Heart right ventricle (tissue), 16 donors: ENCODE measurements around the gene KIAA1671. TPM values are rescaled to one million over a fixed set of nuclear protein-coding genes. Genes with fewer than 3 reads are reported as not detected.

ENCODE experiments used
- ATAC-seq, 8 donors: fragments of 200-7000 bp; cut with Tn5 transposase; one replicate each; pipeline ENCODE4 v1.9.1; 2020; ENCODE audit warnings: mild to moderate bottlenecking in 8 of 8, moderate library complexity in 8 of 8, moderate number of reproducible peaks in 1 of 8
- DNase-seq, 2 donors: peaks; one replicate each; pipeline ENCODE4 v3.0.0-alpha.2; 2020
- H3K27ac ChIP-seq, 10 donors: fragments of 200-600 bp; sonication (generic) in 2 of 10; one replicate each; pipeline versions ENCODE4 v1.5.0 to v1.8.0; 2020 to 2022; ENCODE audit warnings: mild to moderate bottlenecking in 3 of 10
- H3K27me3 ChIP-seq, 7 donors: fragments of 200-600 bp; one replicate each; pipeline ENCODE4 v1.8.0; 2021 to 2022; ENCODE audit warnings: mild to moderate bottlenecking in 2 of 7
- H3K36me3 ChIP-seq, 9 donors: fragments of 200-600 bp; sonication (generic) in 1 of 9; one replicate each; pipeline versions ENCODE4 v1.5.0 to v1.8.0; 2020 to 2022; ENCODE audit warnings: mild to moderate bottlenecking in 2 of 9
- H3K4me1 ChIP-seq, 9 donors: fragments of 200-600 bp; sonication (generic) in 1 of 9; one replicate each; pipeline versions ENCODE4 v1.5.0 to v1.8.0; 2020 to 2022; ENCODE audit warnings: mild to moderate bottlenecking in 4 of 9
- H3K4me3 ChIP-seq, 10 donors: fragments of 200-600 bp; sonication (generic) in 2 of 10; one replicate each; pipeline versions ENCODE4 v1.5.0 to v1.8.0; 2020 to 2022; ENCODE audit warnings: mild to moderate bottlenecking in 7 of 10, moderate library complexity in 2 of 10
- H3K9me3 ChIP-seq, 11 donors: fragments of 200-600 bp in 10 of 11; sonication (generic) in 2 of 11; one replicate each; pipeline versions ENCODE4 v1.5.0 to v1.8.0; 2013 to 2022; ENCODE audit warnings: mild to moderate bottlenecking in 2 of 11, control low read depth in 1 of 11, moderate library complexity in 1 of 11
- WGBS, 2 donors: extraction: QIAGEN DNeasy Blood & Tissue Kit; methylation state at CpG; one replicate each; pipeline ENCODE4 v1.1.7; 2013; ENCODE audit warnings: inconsistent platforms in 1 of 2; 5-methylcytosine and 5-hydroxymethylcytosine counted together
- intact Hi-C, 10 donors: fragments of 100-400 bp; cut with DNase I; formaldehyde crosslinking; loops; one replicate each; pipeline versions ENCODE4 v1.11.1 to v1.14.2; 2022
- polyA plus RNA-seq, 2 donors: library from polyadenylated mRNA; stranded (reverse); fragments of 200-250 nt; gene quantifications; one replicate each; pipeline ENCODE4 v1.2.3, GENCODE V29; 2013
- total RNA-seq, 10 donors: library from RNA; stranded (reverse); fragmentation: NEBNext Ultra II Directional in 3 of 10; extraction: Animal tissue kit (Norgen Biotek cat#: 25700) in 3 of 10; gene quantifications; one replicate each; pipeline versions ENCODE4 v1.2.1 to v1.2.4, GENCODE V29; 2021 to 2023
- TF ChIP-seq, protein P1 (sequence below), 9 donors: fragments of 200-600 bp; sonication (generic) in 2 of 9; IDR thresholded peaks; one replicate each; pipeline versions ENCODE4 v1.5.0 to v1.8.0; 2021 to 2022; ENCODE audit warnings: antibody characterized with exemption in 9 of 9, mild to moderate bottlenecking in 5 of 9, moderate library complexity in 1 of 9
- donor health status: Arrhythmogenic right ventricular cardiomyopathy.
- donor health status: ischemic (EF 13 %, LVEDD 7.1; RV severe dilation, severe dysfunction).
- donor health status: healthy with polysubstance abuse.
- donor health status: DM: no; HTN: yes; CAD: no.
- donor health status: DM: no; HTN: no; CAD: no.
- donor health status: ischemic (EF 25% LVEDD 6.9; RV normal size, moderate dysfunction).
- donor health status: ischemic (EF 25% LVEDD 5.7; RV mildly dilated, moderate dysfunction).
- donor health status: healthy.
- donor health status: DM: yes; HTN: yes; CAD: no.
- donor health status: Ischemic cardiomyopathy.
- donor health status: ischemic (EF 35%, LVEDD 5.7; RV mildly dilated, moderate dysfunction).
- donor health status: nonischemic (EF 11% LVEDD 7.7; RV severe dilation, severe dysfunction).
- donor health status: DM: yes; HTN: yes; CAD: no.
- donor health status: PGD.
- donor health status: ischemic (EF 29% LVEDD 5.4; RV normal size, mild dysfunction).
- donor health status: nonischemic (EF 23%, LVEDD 6.1; RV moderate dilation, normal function).

The KIAA1671 gene
- total and polyA plus RNA-seq, 12 donors = 2.9 to 26.2 (median 13.7) TPM

- no peak overlapping the region for H3K4me3 ChIP-seq
- ATAC-seq = no peak
- intact Hi-C loops = no loop called here
- WGBS, 2 donors = 82 to 83% methylated on average over 17 of the region's 17 CpGs
- no peaks in the 10 kb centered on the region for H3K27me3 ChIP-seq
- peaks cover 0 to 40% (median 7%) of the 10 kb centered on the region in 9 donors for H3K4me1 ChIP-seq
- H3K36me3 ChIP-seq = no peaks in the 10 kb centered on the region
- H3K9me3 ChIP-seq = no peaks in the 10 kb centered on the region
- TF ChIP-seq, protein P1, sequence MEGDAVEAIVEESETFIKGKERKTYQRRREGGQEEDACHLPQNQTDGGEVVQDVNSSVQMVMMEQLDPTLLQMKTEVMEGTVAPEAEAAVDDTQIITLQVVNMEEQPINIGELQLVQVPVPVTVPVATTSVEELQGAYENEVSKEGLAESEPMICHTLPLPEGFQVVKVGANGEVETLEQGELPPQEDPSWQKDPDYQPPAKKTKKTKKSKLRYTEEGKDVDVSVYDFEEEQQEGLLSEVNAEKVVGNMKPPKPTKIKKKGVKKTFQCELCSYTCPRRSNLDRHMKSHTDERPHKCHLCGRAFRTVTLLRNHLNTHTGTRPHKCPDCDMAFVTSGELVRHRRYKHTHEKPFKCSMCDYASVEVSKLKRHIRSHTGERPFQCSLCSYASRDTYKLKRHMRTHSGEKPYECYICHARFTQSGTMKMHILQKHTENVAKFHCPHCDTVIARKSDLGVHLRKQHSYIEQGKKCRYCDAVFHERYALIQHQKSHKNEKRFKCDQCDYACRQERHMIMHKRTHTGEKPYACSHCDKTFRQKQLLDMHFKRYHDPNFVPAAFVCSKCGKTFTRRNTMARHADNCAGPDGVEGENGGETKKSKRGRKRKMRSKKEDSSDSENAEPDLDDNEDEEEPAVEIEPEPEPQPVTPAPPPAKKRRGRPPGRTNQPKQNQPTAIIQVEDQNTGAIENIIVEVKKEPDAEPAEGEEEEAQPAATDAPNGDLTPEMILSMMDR (IDR thresholded peaks at IDR 0.05) = no peak
- H3K27ac ChIP-seq = no peak overlapping the region
- no peak for DNase-seq
Measured at GRCh38 chr22:25096638-25097405, 144.3 kb downstream of the KIAA1671 start.

DNA sequence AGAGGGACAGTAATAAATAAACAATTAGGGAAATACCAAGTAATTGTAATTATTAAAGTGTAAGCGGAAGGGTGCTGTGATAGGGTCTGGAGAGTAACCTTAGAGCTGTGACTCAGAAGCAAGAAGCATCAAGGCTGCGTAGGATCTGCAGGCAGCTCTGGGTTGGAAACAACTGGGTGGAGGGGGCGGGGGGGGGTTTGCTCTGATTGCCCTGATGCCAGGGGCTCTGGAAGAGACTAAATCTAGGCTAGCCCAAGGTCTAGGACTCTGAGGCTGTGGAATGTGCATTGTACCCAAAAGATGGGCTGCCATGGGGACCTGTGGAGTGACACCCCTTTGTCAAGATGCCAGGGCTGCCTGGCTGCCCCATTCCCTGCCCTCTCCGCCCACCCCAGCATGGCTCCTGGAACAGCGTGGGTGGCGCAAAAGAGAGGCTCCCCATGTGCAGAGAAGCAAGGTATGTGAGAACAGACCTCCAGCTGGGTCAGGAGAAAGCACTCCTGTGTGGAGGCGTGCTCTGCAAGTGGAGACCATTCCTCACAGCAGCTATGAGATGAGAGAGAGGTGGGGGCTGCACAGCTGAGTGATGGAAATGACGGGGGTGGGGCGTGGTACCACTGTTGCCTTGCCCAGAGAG lies 146.0 kb downstream of the KIAA1671 start:
- no peaks in the 10 kb centered on the region for H3K27me3 ChIP-seq
- peaks cover 0 to 25% (median 3%) of the 10 kb centered on the region in 9 donors for H3K4me1 ChIP-seq
- TF ChIP-seq, protein P1 (IDR thresholded peaks at IDR 0.05) = no peak
- H3K36me3 ChIP-seq = no peaks in the 10 kb centered on the region
- no peak overlapping the region for H3K27ac ChIP-seq
- 88 to 95% methylated on average over 9 of the region's 9 CpGs for WGBS, 2 donors
- H3K4me3 ChIP-seq = no peak overlapping the region
- DNase-seq = no peak
- ATAC-seq = no peak
- intact Hi-C loops = no loop called here
- no peaks in the 10 kb centered on the region for H3K9me3 ChIP-seq

DNA sequence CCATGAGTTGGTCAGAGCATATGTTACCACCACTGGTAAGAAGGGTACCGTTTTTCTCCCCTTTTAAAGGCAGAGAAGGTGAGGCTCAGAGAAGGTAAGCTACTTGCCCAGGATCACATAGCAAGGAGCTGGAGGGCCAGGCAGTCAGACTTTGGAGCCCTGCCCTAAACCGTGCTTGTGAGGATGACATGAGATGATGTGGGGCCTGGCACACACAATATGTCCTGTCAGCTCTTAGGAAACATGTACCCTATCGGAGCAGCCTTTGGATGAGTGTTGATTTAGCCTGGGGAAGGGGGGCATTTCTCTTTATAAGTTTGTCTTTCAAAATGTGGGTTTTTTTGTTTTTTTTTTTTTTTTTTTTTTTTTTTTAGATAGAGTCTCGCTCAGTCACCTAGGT lies 146.7 kb downstream of the KIAA1671 start:
- ATAC-seq (no peak), DNase-seq (no peak)
- H3K9me3 ChIP-seq = no peaks in the 10 kb centered on the region
- H3K4me1 ChIP-seq = peaks cover 0 to 20% (median 3%) of the 10 kb centered on the region in 9 donors
- H3K36me3 ChIP-seq = no peaks in the 10 kb centered on the region
- no peaks in the 10 kb centered on the region for H3K27me3 ChIP-seq
- 87 to 89% methylated on average over 4 of the region's 4 CpGs for WGBS, 2 donors
- intact Hi-C loops = no loop called here
- no peak overlapping the region for H3K4me3 ChIP-seq
- no peak overlapping the region for H3K27ac ChIP-seq
- TF ChIP-seq, protein P1 (IDR thresholded peaks at IDR 0.05) = no peak

DNA sequence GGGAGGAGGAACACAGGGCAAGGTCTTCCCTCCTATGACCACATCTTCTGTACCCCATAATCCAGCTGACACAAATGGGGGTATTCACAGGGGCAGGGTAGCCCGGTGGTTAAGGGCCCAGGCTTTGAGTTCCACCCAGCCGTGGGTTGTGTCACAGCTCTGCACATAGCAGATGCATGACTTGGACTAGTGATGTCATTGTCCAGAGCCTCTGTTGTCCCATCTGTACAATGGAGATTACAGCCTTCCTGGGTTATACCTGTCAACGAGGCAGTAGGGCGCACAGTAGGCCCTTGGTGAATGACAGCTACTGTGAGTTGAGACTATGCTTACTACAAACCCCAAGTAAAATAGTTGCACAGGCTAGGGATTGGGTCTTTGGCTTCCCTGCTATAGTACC lies 147.9 kb downstream of the KIAA1671 start:
- Histone ChIP-seq H3K27me3 (no peaks in the 10 kb centered on the region), H3K9me3 (no peaks in the 10 kb centered on the region), H3K27ac (no peak overlapping the region), H3K4me1 (peaks cover 0 to 8% (median 0%) of the 10 kb centered on the region in 9 donors), H3K36me3 (no peaks in the 10 kb centered on the region), H3K4me3 (no peak overlapping the region)
- intact Hi-C loops = no loop called here
- TF ChIP-seq, protein P1 (IDR thresholded peaks at IDR 0.05) = no peak
- ATAC-seq (no peak), DNase-seq (no peak)
- 95 to 96% methylated on average over 4 of the region's 4 CpGs for WGBS, 2 donors
